Esophagus (tissue), 2 donors: ENCODE measurements around the gene CEND1. TPM values are rescaled to one million over a fixed set of nuclear protein-coding genes. Genes with fewer than 3 reads are reported as not detected.

ENCODE experiments used
- H3K27ac ChIP-seq, 2 donors: one replicate each; pipeline ENCODE4 v1.5.1; 2013; ENCODE audit warnings: low read depth in 2 of 2, mild to moderate bottlenecking in 2 of 2, inconsistent platforms in 1 of 2, low read length in 1 of 2, moderate library complexity in 1 of 2
- H3K27me3 ChIP-seq, 2 donors: one replicate each; pipeline ENCODE4 v1.6.1; 2013; ENCODE audit warnings: low read length in 2 of 2, control low read depth in 1 of 2, mild to moderate bottlenecking in 1 of 2; ENCODE audit not compliant: insufficient read depth in 2 of 2, control insufficient read depth in 1 of 2
- H3K36me3 ChIP-seq, 2 donors: one replicate each; pipeline ENCODE4 v1.6.1; 2013; ENCODE audit warnings: low read length in 1 of 2; ENCODE audit not compliant: control insufficient read depth in 2 of 2, insufficient read depth in 2 of 2
- H3K4me1 ChIP-seq, 2 donors: one replicate each; pipeline ENCODE4 v1.6.1; 2013; ENCODE audit warnings: low read length in 1 of 2; ENCODE audit not compliant: control insufficient read depth in 2 of 2, insufficient read depth in 2 of 2
- H3K4me3 ChIP-seq, 2 donors: one replicate each; pipeline ENCODE4 v1.5.1; 2013; ENCODE audit warnings: low read length in 2 of 2, mild to moderate bottlenecking in 2 of 2, low read depth in 1 of 2, moderate library complexity in 1 of 2
- H3K9me3 ChIP-seq, 2 donors: one replicate each; pipeline ENCODE4 v1.6.1; 2013; ENCODE audit warnings: mild to moderate bottlenecking in 2 of 2, low read depth in 1 of 2, low read length in 1 of 2, moderate library complexity in 1 of 2; ENCODE audit not compliant: control insufficient read depth in 2 of 2, insufficient read depth in 1 of 2
- WGBS, 2 donors: extraction: QIAGEN DNeasy Blood & Tissue Kit; methylation state at CpG; one replicate each; pipeline ENCODE4 v1.1.7; 2013; 5-methylcytosine and 5-hydroxymethylcytosine counted together
- polyA plus RNA-seq, 2 donors: library from polyadenylated mRNA; stranded (reverse); fragments of 200-250 nt; gene quantifications; one replicate each; pipeline ENCODE4 v1.2.3, GENCODE V29; 2013
- donor health status: healthy with polysubstance abuse.
- donor health status: Bipolar disorder and iron deficiency.

The CEND1 gene
- polyA plus RNA-seq, 2 donors, result 0.10 to 0.12 TPM

- Histone ChIP-seq H3K27ac (peak overlapping the region; percentile 85 to 88), H3K4me3 (peak overlapping the region; percentile 62 to 66), H3K9me3 (no peaks in the 10 kb centered on the region), H3K27me3 (peaks cover 0 to 4% of the 10 kb centered on the region in 2 donors), H3K36me3 (peaks cover 3 to 18% of the 10 kb centered on the region in 2 donors), H3K4me1 (peaks cover 23 to 51% of the 10 kb centered on the region in 2 donors)
- 0 to 1% methylated on average over 32 to 55 of the region's 55 CpGs for WGBS, 2 donors
Observed at GRCh38 chr11:833114-833791, 43.4 kb upstream of the CEND1 start.

GRCh38 chr11:832529-833113 is 42.7 kb upstream of the CEND1 start, which contains the start of gene CD151:
Gene CD151, plus strand, starts transcription at chr11:832952. Its CDS starts 3,118 bp downstream, at chr11:836070.
- H3K4me1 ChIP-seq, result peaks cover 23 to 55% of the 10 kb centered on the region in 2 donors
- H3K4me3 ChIP-seq, result peak within 1 kb of the TSS; percentile 62 to 66
- H3K9me3 ChIP-seq, result no peaks in the 10 kb centered on the region
- H3K27ac ChIP-seq, result peak within 1 kb of the TSS; percentile 85 to 88
- peaks cover 3 to 14% of the 10 kb centered on the region in 2 donors for H3K36me3 ChIP-seq
- 2 to 7% methylated on average over 17 to 67 of the region's 67 CpGs for WGBS, 2 donors
- peaks cover 0 to 4% of the 10 kb centered on the region in 2 donors for H3K27me3 ChIP-seq

DNA sequence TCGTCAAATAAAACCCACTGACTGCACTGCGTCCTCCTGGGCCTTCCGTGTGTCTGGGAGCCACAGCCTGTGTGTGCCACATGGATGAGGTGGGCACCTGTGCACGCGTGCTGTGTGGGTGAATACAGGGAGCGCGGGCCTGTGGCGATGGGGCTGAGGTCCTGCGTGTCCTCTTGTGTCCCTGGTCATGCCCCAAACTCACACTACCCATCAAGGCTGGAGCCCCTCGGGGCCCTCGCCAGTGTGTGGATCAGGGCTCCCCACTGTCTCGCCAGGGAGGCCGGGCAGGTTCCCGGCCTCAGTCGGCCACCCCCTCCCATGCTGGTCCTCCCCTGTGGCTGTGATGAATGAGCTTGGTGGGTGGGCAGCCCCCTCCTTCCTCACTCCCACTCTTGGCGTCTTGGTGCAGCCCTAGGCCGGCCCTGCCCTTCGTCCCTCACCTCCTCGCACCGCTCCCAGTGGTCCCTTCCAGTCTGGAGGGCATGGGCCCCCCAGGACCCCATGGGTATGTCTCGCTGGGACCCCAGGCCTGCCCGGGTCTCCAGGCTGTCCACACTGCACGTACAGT is 42.2 kb upstream of the CEND1 start:
- 62 to 73% methylated on average over 19 to 23 of the region's 23 CpGs for WGBS, 2 donors
- H3K9me3 ChIP-seq, result no peaks in the 10 kb centered on the region
- peak overlapping the region; percentile 37 to 62 for H3K4me3 ChIP-seq
- H3K4me1 ChIP-seq, result peaks cover 23 to 58% of the 10 kb centered on the region in 2 donors
- H3K27ac ChIP-seq, result peak overlapping the region in 1 of 2 donors; percentile 33
- H3K27me3 ChIP-seq, result peaks cover 0 to 4% of the 10 kb centered on the region in 2 donors
- peaks cover 0 to 8% of the 10 kb centered on the region in 2 donors for H3K36me3 ChIP-seq

DNA sequence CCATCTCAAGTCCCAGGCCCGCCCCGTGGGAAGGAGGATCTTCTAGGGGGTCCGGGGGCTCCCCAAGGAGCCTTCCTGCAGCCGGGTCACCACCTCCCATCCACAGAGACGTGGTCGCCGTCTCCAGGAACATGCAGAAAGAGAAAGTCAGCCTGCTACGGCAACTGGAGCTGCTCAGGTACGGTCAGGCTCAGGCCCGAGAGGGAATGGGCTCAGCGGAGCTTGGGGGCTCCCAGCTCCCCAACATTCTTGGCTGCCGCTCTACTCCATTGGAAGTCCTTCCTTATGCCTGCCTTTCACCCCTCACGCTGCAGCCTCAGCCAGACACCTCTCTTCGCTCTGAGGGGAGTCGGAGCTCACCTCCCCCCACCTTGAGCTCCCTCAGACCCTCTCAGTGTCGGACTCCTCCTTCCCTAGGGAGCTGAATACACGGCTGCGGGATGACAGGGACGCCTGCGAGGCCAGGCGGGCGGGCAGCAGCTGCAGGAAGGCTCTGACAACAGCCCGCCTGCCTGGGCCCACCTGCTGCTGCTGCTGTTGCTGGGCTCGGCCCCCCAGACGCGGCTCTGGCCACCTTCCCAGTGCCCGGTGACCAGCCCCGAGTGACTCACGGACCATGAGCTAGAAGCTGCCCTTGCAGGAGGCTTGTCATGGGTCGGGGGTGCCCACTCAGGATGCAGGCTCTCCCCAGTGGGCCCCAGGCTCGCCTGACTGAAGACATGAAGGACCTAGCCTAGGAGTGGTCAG is 41.4 kb upstream of the CEND1 start:
- Histone ChIP-seq H3K36me3 (peaks cover 0 to 2% of the 10 kb centered on the region in 2 donors), H3K27me3 (peaks cover 0 to 4% of the 10 kb centered on the region in 2 donors), H3K4me3 (peak overlapping the region in 1 of 2 donors; percentile 27), H3K27ac (no peak overlapping the region), H3K4me1 (peaks cover 23 to 58% of the 10 kb centered on the region in 2 donors), H3K9me3 (no peaks in the 10 kb centered on the region)
- 52 to 53% methylated on average over 29 to 31 of the region's 31 CpGs for WGBS, 2 donors

DNA sequence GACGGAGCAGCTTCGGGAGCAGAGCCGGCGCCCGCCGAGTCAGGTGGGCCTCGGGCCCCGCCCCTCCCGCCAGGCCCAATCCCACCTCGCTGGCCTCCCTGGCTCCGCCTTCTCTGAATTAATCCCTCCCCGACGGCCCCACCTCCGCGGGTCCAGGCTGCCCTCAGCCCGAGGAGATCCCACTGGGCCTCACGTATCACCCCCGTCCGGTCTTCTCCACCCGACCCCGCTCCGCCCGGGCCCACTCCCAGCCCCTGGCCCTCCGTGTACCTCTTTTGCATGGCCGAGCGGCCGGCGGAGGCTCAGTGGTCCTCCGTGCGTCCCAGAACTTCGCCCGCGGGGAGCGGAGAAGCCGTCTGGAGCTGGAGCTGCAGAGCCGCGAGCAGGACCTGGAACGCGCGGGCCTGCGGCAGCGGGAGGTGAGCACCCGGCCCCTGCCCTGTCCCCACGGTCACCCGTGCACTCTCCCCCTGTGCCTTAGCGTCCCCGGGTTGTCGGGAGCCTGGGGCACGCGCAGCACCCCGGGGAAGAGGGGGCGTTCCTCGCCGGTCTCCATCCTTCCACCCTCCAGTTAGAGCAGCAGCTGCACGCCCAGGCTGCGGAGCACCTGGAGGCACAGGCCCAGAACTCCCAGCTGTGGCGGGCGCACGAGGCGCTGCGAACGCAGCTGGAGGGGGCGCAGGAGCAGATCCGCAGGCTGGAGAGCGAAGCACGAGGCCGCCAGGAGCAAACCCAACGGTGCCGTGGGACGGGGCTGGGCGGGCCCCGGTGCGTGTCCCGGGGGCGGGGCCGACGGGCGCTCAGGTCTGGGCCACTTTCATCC is 40.6 kb upstream of the CEND1 start:
- WGBS, 2 donors, result 5 to 20% methylated on average over 61 to 78 of the region's 78 CpGs
- peaks cover 0 to 2% of the 10 kb centered on the region in 2 donors for H3K36me3 ChIP-seq
- peaks cover 26 to 63% of the 10 kb centered on the region in 2 donors for H3K4me1 ChIP-seq
- no peaks in the 10 kb centered on the region for H3K9me3 ChIP-seq
- H3K4me3 ChIP-seq, result peak overlapping the region; percentile 18 to 27
- no peak overlapping the region for H3K27ac ChIP-seq
- H3K27me3 ChIP-seq, result peaks cover 0 to 4% of the 10 kb centered on the region in 2 donors

- Histone ChIP-seq H3K4me1 (peaks cover 26 to 63% of the 10 kb centered on the region in 2 donors), H3K36me3 (peaks cover 0 to 8% of the 10 kb centered on the region in 2 donors), H3K27ac (no peak overlapping the region), H3K27me3 (peaks cover 0 to 4% of the 10 kb centered on the region in 2 donors), H3K4me3 (peak overlapping the region; percentile 18 to 27), H3K9me3 (no peaks in the 10 kb centered on the region)
- 3 to 17% methylated on average over 35 to 39 of the region's 39 CpGs for WGBS, 2 donors
Observed at GRCh38 chr11:829847-830294, 40.0 kb upstream of the CEND1 start.

- 13 to 14% methylated on average over 40 of the region's 40 CpGs for WGBS, 2 donors
Observed at GRCh38 chr11:829176-829846, 39.4 kb upstream of the CEND1 start.

GRCh38 chr11:828506-829175 is 38.8 kb upstream of the CEND1 start:
- WGBS, 2 donors, result 65 to 67% methylated on average over 21 of the region's 21 CpGs
- Histone ChIP-seq H3K4me3 (no peak overlapping the region), H3K27me3 (peaks cover 0 to 4% of the 10 kb centered on the region in 2 donors), H3K36me3 (peaks cover 0 to 20% of the 10 kb centered on the region in 2 donors), H3K9me3 (no peaks in the 10 kb centered on the region), H3K27ac (peak overlapping the region in 1 of 2 donors; percentile 21), H3K4me1 (peaks cover 21 to 53% of the 10 kb centered on the region in 2 donors)

More at GRCh38 chr11:829176-829846, 39.4 kb upstream of the CEND1 start:
- Histone ChIP-seq H3K36me3 (peaks cover 0 to 13% of the 10 kb centered on the region in 2 donors), H3K27me3 (peaks cover 0 to 4% of the 10 kb centered on the region in 2 donors), H3K27ac (no peak overlapping the region), H3K4me3 (peak overlapping the region; percentile 4 to 18), H3K4me1 (peaks cover 21 to 57% of the 10 kb centered on the region in 2 donors), H3K9me3 (no peaks in the 10 kb centered on the region)
